IPS-NIHi7 (cell line): Measurements from ENCODE around the gene HSPB7.
"Not testable (repeated sequence)": the region's sequence is repeated elsewhere in the genome, so short reads cannot be mapped to it uniquely, and the experiment has no call there.

Experiments used
- DNase-seq: peaks from one replicate; pipeline ENCODE4 v3.0.0; 2012; ENCODE audit warnings: mixed read lengths; ENCODE audit errors: extremely low spot score

Gene HSPB7

GRCh38 chr1:16006552-16007485, 11.0 kb downstream of the HSPB7 start:
- no peak for DNase-seq

GRCh38 chr1:16006010-16006409, 11.8 kb downstream of the HSPB7 start:
- DNase-seq: no peak

GRCh38 chr1:16005597-16005996, 12.2 kb downstream of the HSPB7 start:
- no peak for DNase-seq

GRCh38 chr1:16001274-16001673, 16.6 kb downstream of the HSPB7 start:
- DNase-seq: not testable (repeated sequence)

- no peak for DNase-seq
Observed at GRCh38 chr1:15998929-15999328, 18.9 kb downstream of the HSPB7 start.

GRCh38 chr1:15997637-15998280, 20.1 kb downstream of the HSPB7 start:
- DNase-seq: no peak

GRCh38 chr1:15997076-15997585, 20.7 kb downstream of the HSPB7 start:
- no peak for DNase-seq

GRCh38 chr1:15994590-15995351, 23.1 kb downstream of the HSPB7 start:
- DNase-seq: peak; percentile 72

- DNase-seq: no peak
Observed at GRCh38 chr1:15994081-15994480, 23.8 kb downstream of the HSPB7 start.

GRCh38 chr1:15993666-15994065, 24.2 kb downstream of the HSPB7 start:
- DNase-seq: no peak

- DNase-seq: no peak
Observed at GRCh38 chr1:15992582-15993500, 25.0 kb downstream of the HSPB7 start.

GRCh38 chr1:15992187-15992553, 25.7 kb downstream of the HSPB7 start:
- no peak for DNase-seq

- DNase-seq: no peak
Observed at GRCh38 chr1:15991427-15992186, 26.2 kb downstream of the HSPB7 start.

- DNase-seq: no peak
Observed at GRCh38 chr1:15989776-15990175, 28.1 kb downstream of the HSPB7 start.

- DNase-seq: no peak
Observed at GRCh38 chr1:15988856-15989736, 28.7 kb downstream of the HSPB7 start.

- DNase-seq: no peak
Observed at GRCh38 chr1:15985611-15986297, 32.1 kb downstream of the HSPB7 start.

GRCh38 chr1:15983275-15983674, 34.6 kb downstream of the HSPB7 start:
- no peak for DNase-seq

- no peak for DNase-seq
Observed at GRCh38 chr1:15981679-15982078, 36.2 kb downstream of the HSPB7 start.

GRCh38 chr1:15977947-15978346, 39.9 kb downstream of the HSPB7 start:
- DNase-seq: not testable (repeated sequence)
